NCI-H2107 treated with DMSO at 0.1 percent for 48 hours (cell line): ENCODE measurements around the gene ZBED6.
A peak's percentile ranks its signal among the peaks of the same experiment; 100 is the strongest.
"Not testable (repeated sequence)": the region's sequence is repeated elsewhere in the genome, so short reads cannot be mapped to it uniquely, and the experiment has no call there.

Experiments used
- DNase-seq: peaks from one replicate; lab custom pipeline; 2025; ENCODE audit not compliant: unreplicated experiment; lab: John Stamatoyannopoulos, UW

The ZBED6 gene, protein sequence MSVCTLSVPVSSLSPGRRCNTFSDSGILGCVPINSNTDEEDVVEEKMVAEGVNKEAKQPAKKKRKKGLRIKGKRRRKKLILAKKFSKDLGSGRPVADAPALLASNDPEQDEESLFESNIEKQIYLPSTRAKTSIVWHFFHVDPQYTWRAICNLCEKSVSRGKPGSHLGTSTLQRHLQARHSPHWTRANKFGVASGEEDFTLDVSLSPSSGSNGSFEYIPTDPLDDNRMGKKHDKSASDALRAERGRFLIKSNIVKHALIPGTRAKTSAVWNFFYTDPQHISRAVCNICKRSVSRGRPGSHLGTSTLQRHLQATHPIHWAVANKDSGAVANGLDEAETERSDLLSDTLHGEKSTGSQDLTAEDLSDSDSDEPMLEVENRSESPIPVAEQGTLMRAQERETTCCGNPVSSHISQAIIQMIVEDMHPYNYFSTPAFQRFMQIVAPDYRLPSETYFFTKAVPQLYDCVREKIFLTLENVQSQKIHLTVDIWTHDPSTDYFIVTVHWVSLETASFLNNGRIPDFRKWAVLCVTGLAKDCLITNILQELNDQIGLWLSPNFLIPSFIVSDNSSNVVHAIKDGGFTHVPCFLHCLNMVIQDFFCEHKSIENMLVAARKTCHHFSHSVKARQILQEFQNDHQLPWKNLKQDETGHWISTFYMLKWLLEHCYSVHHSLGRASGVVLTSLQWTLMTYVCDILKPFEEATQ (N-terminal part only)

DNA sequence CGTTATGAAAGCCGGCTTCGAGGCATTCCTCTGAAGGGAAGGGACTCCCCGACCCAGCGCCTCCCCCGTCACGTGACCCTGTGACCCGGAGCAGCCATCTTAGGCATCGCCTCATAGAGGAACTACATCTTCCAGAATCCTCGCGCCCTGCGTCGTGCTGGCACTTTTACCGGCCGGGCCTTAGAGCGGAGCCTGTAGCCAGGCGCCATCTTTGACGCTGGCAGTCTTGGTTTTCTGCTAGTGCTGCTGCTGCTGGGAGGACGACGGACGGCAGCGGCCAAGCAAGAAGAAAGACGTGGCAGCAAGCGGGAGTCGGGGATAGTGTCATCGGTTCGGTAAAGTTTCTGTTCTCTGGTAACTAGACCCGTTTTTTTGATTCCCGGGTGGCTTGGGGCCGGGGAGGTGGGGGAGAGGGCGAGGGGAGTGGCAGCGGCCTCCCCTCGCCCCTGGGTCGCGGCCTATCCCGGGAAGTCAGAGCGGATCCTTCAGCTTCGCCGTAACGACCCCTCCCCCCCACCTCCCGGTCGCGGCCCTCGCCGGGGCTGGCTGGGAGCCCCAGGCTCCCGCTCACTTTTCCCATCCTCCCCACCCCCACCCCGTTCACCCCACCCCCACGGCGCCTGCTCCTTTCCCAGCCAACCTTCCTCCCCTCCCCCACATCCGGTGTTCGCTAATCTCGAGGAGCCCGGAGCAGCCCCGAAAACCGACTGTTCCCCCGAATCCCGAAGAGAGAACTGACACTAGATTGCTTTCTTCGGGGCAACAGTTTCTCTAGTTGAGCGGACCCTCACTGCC is at the start of gene ZBED6, which contains the start of gene ZC3H11A:
TSS of gene ZBED6 (plus strand) at position 183 of the 795 bp plus-strand sequence. CDS start 1,900 bp downstream, outside the sequence.
TSS of gene ZC3H11A (plus strand) at position 183 of the 795 bp plus-strand sequence. CDS start 21,448 bp downstream, outside the sequence.
- DNase-seq = peak; percentile 96

DNA sequence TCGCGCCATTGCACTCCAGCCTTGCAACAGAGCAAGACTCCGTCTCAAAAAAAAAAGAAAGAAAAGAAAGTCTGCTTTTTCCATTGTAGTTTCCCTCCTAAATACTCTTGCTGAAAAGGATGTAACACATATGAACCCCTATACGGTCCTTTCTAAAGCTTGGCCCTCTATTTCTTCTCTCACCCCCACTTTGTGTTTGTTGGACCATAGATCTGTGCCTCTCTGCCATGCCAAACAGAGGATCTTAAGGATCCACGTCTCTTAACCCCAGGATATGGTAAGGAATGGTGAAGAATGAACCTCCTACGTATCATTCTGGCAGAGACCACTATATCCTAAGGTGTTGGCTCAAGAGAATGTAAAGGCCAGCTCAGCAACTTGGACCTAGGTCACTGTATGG is 49.1 kb upstream of the ZBED6 start:
- DNase-seq = no peak

DNA sequence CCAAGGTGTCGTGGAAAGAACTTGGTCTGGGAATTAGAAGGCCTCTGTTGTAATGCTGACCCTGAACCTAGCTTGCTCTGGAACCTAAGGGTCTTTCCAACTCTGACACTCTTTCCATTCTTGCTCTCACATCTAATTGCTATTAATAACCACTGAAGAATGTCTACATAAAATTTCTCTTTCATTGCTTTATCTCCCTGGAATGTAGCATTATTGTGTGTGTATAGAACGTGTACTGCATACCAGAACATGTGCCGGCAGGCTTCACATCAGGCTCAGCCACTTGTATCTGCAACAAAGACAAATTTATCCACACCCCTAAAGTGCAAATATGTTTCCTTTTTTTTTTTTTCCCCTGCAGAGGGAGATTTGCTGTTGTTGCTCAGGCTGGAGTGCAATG is 44.4 kb upstream of the ZBED6 start:
- DNase-seq = no peak

DNA sequence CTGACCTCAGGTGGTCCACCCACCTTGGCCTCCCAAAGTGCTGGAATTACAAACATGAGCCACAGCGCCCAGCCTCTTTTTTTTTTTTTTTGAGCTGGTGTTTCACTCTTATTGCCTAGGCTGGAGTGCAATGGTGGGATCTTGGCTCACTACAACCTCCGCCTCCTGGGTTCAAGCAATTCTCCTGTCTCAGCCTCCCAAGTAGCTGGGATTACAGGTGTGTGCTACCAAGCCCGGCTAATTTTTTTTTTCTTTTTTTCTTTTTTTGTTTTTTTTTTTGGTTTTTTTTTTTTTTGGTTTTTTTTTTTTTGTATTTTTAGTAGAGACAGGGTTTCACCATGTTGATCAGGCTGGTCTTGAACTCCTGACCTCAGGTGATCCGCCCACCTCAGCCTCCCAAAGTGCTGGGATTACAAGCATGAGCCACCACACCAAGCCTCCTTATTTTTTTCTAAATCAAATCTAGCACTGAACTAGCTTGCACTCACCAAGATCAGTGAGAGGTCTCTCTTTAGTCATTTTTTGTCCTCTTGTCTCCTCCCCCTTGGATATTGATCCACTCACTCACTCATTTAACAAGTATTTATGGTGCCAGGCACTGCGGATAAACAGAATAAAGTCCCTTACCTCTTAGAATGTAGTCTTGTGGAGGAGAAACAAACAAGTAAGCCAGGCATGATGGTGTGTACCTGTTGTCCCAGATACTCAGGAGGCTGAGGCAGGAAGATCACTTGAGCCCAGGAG is 43.6 kb upstream of the ZBED6 start:
- DNase-seq = not testable (repeated sequence)

DNA sequence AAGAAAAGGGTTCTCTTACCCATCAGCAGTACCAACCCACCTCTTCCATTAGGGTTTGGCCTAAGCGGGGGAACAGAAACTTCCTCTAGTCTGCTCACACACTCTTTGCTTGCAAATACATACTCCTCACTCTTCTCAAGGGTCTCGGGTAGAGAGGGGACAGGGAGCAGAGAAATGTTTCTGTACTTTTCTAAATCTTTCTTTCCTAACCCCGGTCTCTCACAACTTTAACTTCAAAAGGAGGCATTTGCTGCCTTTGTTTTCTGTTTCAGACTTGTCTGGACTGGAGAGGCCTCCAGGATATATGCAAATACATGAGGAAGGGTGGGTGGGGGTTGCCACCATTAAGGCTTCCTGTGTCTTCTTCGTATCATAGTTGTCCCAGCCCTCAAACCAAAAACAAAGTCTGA is 41.0 kb upstream of the ZBED6 start:
- no peak for DNase-seq

DNA sequence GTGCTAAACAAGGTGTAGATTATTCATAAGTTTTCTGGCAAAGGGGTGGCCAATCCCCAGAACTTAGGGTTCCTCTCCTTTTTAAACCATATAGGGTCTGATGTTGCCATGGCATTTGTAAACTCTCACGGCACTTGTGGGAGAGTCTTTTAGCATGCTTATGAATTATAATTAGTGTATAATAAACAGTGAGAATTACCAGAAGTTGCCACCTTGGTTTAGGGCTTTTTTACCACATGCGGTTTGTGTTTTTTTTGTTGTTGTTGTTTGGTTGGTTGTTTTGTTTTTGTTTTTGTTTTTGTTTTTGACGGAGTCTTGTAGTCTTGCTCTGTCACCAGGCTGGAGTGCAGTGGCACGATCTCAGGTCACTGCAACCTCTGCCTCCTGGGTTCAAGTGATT is 39.4 kb upstream of the ZBED6 start:
- DNase-seq = no peak

DNA sequence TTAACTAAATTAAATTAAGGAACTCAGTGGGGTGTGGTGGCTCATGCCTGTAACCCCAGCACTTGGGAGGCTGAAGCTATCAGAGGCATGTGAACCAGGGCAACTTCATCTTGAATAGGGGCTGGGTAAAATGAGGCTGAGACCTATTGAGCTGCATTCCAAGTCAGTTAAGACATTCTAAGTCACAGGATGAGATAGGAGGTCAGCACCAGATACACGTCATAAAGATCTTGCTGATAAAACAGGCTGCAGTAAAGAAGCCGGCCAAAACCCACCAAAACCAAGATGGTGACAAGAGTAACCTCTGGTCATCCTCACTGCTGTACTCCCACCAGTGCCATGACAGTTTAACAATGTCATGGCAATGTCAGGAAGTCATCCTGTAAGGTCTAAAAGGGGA is 36.7 kb upstream of the ZBED6 start:
- not testable (repeated sequence) for DNase-seq

DNA sequence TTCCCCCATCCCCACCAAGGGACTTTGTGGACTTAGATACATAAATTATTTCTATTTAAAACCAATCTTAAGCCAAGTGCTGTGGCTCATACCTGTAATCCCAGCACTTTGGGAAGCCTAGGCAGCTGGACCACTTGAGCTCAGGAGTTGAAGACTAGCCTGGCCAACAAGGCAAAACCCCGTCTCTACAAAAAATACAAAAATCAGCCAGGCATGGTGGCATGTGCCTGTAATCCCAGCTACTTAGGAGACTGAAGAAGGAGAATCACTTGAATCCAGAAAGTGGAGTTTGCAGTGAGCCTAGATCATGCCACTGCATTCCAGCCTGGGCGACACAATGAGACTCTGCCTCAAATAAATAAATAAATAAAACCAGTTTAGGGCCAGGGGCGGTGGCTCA is 34.9 kb upstream of the ZBED6 start:
- no peak for DNase-seq

- DNase-seq = not testable (repeated sequence)
Measured at GRCh38 chr1:203761958-203762357, 33.5 kb upstream of the ZBED6 start.

GRCh38 chr1:203763505-203763904 is 31.9 kb upstream of the ZBED6 start:
- no peak for DNase-seq

- no peak for DNase-seq
Measured at GRCh38 chr1:203764105-203765028, 31.1 kb upstream of the ZBED6 start.

DNA sequence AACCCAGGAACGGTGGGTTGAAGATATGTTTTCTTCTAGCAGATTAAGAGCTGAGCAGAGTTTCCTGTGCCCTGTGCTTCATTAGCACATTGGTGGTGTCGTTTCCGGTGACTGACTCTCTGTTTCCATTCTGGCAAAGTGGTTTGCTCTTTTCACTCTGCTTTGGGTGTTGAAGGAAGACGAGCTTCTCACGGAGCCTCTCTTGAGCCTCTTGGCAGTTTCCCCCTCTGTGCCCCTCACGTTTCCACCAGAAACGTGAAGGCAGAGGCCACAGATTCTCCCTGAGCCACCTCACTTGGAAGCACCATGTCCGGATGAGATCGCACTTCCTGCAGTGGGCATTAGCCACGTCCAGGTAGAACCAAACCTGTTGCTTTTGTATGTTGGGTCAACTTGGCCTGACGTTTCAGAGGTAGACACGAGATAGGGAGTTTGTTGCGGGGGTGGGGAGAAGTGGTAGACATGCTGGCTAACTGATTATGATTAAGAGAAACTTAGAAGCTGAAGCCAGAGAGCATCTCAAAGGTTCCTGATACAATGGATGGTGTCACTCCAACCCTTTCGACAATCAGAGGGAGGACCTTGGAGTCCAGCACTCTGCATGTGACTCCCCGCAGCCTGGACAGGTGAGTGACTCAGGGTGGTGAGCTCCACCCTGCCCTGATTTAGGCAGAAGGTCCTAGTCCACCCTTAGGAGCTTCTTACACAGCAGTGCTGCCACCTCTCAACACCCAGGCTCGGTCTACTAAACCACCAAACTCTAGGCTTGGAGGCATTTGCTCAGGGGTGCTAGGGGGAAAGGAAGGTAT is 30.2 kb upstream of the ZBED6 start, which contains the start of gene LAX1:
TSS of gene LAX1 (plus strand) at position 155 of the 809 bp plus-strand sequence. CDS start at position 538, 383 bp downstream.
- DNase-seq = no peak

GRCh38 chr1:203768256-203768655 is 27.2 kb upstream of the ZBED6 start:
- no peak for DNase-seq

DNA sequence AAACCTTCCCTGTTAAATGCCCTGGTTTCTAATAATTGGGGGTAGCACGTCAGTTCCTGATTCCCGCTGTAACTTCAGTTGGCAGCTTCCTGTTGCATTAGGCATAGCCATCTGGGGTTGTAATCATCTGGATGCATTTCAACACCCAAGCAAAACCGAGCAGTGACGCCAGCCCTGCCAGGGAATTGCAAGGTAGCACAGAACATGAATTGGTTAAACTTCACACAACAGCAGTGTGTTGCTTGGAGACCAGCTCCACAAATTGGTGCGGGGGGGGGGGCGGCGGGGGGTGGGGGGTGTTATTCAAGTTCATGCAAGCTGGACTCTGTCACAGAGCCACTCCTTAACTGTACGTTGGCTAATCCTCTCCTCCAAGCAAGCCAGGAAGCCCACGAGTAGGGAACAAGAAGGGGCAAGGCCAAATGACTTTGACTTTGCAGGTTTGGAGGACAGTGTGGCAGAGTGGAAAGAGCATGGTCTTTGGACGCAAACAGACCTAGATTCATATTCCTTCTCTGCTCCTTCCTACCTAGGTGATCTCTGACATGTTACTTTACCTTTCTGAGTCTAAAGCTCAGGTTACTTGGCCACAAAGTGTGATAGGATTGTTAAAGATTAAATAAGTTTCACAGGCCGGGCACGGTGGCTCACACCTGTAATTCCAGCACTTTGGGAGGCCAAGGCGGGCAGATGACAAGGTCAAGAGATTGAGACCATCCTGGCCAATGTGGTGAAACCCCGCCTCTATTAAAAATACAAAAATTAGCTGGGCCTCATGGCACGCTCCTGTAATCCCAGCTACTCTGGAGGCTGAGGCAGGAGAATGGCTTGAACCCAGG is 25.7 kb upstream of the ZBED6 start:
- DNase-seq = peak; percentile 61

DNA sequence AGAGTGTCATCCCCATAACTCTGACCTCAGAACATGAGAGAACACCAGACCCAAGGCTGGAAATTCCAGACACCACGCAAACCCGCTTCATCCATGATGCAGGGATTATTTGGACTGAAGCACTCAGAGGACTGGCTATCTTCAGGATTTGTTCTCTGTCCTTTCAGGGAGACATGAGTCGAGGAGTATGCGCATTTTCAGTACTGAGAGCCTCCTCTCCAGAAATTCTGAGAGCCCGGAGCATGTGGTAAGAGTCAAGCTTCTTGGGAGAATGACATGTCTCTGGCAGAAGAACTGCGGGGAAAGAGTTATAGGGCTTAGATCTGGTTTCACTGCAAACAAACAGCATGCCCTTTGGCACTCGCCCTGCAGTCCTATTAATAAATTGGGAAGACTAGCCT is 23.5 kb upstream of the ZBED6 start:
- no peak for DNase-seq

DNA sequence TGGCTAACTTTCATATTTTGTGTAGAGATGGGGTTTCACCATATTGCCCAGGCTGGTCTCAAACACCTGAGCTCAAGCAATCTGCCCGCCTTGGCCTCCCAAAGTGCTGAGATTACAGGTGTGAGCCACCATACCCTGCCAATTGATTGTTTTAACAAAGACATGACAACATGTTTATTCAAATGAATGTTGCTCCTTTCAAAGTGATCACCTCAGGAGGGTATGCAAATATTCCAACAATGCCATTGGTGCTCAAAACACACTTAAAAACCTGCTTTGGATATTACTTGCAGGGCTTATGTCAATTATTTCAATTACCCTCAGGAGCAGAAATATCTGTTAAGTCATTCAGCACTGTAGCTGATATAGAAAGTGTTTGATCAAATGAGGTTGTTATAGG is 22.6 kb upstream of the ZBED6 start:
- DNase-seq = no peak

- DNase-seq = no peak
Measured at GRCh38 chr1:203776636-203777035, 18.8 kb upstream of the ZBED6 start.

DNA sequence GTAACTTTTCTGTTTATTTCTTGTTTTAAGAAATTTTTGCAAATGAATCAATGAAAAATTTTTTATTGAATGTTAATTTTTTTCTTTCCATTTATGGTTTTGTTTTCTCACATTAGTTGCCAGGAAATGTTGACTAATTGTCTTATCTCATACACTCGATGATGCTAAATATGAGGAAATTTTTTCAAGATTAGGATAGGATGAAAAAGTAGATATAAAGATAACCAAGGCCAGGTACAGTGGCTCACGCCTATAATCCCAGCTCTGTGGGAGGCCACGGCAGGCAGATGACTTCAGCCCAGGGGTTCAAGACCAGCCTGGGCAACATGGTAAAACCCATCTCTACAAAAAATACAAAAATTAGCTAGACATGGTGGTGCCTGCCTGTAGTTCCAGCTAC is 17.8 kb upstream of the ZBED6 start:
- no peak for DNase-seq
